GM18498 (cell line): ENCODE data around the gene ARMC6.
"Not testable (repeated sequence)": the region's sequence is repeated elsewhere in the genome, so short reads cannot be mapped to it uniquely, and the experiment has no call there.

ENCODE experiments used
- ATAC-seq: cut with Tn5 transposase; IDR thresholded peaks from one replicate; pipeline ENCODE4 v1.9.1; 2021; ENCODE audit warnings: mild to moderate bottlenecking, moderate library complexity; ENCODE audit not compliant: unreplicated experiment

ARMC6 gene

GRCh38 chr19:19106938-19107337, 73.5 kb downstream of the ARMC6 start:
- not testable (repeated sequence) for ATAC-seq

GRCh38 chr19:19107654-19108053, 74.3 kb downstream of the ARMC6 start:
- ATAC-seq = no peak
